GM10266 (cell line): ENCODE data around the gene CUL1.

Experiments used
- DNase-seq: peaks from one replicate; pipeline ENCODE4 v3.0.0; 2012; ENCODE audit errors: extremely low spot score
- CTCF ChIP-seq: IDR thresholded peaks from 2 replicates; pipeline ENCODE4 v1.5.1; 2012; ENCODE audit warnings: mild to moderate bottlenecking, low read depth; ENCODE audit not compliant: control insufficient read depth, insufficient read depth; ENCODE audit errors: missing control alignments

The CUL1 gene

GRCh38 chr7:148815612-148816011, 116.9 kb downstream of the CUL1 start:
- no peak for DNase-seq
- TF ChIP-seq CTCF, result no peak

- DNase-seq, result no peak
- no peak for TF ChIP-seq CTCF
These were observed 121.1 kb downstream of the CUL1 start for GRCh38 chr7:148819697-148820360.

- no peak for TF ChIP-seq CTCF
- DNase-seq, result no peak
These were observed 122.7 kb downstream of the CUL1 start for GRCh38 chr7:148821422-148821821.

GRCh38 chr7:148824864-148825263, 126.2 kb downstream of the CUL1 start:
- no peak for DNase-seq
- TF ChIP-seq CTCF, result no peak

GRCh38 chr7:148825338-148825737, 126.6 kb downstream of the CUL1 start:
- TF ChIP-seq CTCF, result no peak
- no peak for DNase-seq

- DNase-seq, result no peak
- no peak for TF ChIP-seq CTCF
These were observed 130.3 kb downstream of the CUL1 start for GRCh38 chr7:148828965-148829364.

GRCh38 chr7:148830897-148831692, 132.4 kb downstream of the CUL1 start:
- no peak for TF ChIP-seq CTCF
- DNase-seq, result no peak
